Measurements from ENCODE around the gene PLXNB2. TPM values are rescaled to one million over a fixed set of nuclear protein-coding genes. Genes with fewer than 3 reads are reported as not detected.

PLXNB2 gene
- total RNA-seq, 1 experiment from 2014 or later = 155 TPM

- Histone ChIP-seq H3K27me3 (replicated peaks; ENCODE audit: insufficient read depth, low read depth, low read length, poor library complexity) (no peaks in the 10 kb centered on the region), H3K36me3 (ENCODE audit: insufficient read depth, low read length, poor library complexity, severe bottlenecking) (no peaks in the 10 kb centered on the region), H3K27ac (ENCODE audit: low read depth, low read length, poor library complexity, severe bottlenecking) (no peak overlapping the region), H3K4me1 (ENCODE audit: insufficient read depth, low read length, poor library complexity, severe bottlenecking) (no peaks in the 10 kb centered on the region), H3K4me3 (ENCODE audit: low read depth, low read length, poor library complexity, severe bottlenecking) (no peak overlapping the region), H3K9me3 (ENCODE audit: low read depth, low read length, poor library complexity, severe bottlenecking) (no peaks in the 10 kb centered on the region)
- TF ChIP-seq EZH2 (IDR thresholded peaks at IDR 0.05; ENCODE audit: borderline replicate concordance, low read depth, low read length, poor library complexity, severe bottlenecking) (no peak), CTCF (conservative IDR thresholded peaks at IDR 0.05; ENCODE audit: low read depth, low read length) (no peak)
- intact Hi-C loops (cut with micrococcal nuclease; ENCODE audit: unreplicated experiment) = no loop called here
- ChIA-PET CTCF (no interaction called here), POLR2A (ENCODE audit: low non-redundant PET) (interaction anchor here (0.5 kb wide), 1 partner anchor 116 kb away, joined by 4 read pairs; no protein-coding TSS in a partner anchor)
- no TSS peak for BruUV-seq (replicated peaks)
- DNase-seq (ENCODE audit: low spot score) = no peak
Measured at GRCh38 chr22:50314455-50315288, 7.2 kb upstream of the PLXNB2 start.

- no peak for DNase-seq (ENCODE audit: low spot score)
- H3K36me3 ChIP-seq (ENCODE audit: insufficient read depth, low read length, poor library complexity, severe bottlenecking) = no peaks in the 10 kb centered on the region
- H3K27me3 ChIP-seq (replicated peaks; ENCODE audit: insufficient read depth, low read depth, low read length, poor library complexity) = no peaks in the 10 kb centered on the region
- H3K4me3 ChIP-seq (ENCODE audit: low read depth, low read length, poor library complexity, severe bottlenecking) = no peak overlapping the region
- no peaks in the 10 kb centered on the region for H3K9me3 ChIP-seq (ENCODE audit: low read depth, low read length, poor library complexity, severe bottlenecking)
- ChIA-PET CTCF (no interaction called here), POLR2A (ENCODE audit: low non-redundant PET) (no interaction called here)
- intact Hi-C loops (cut with micrococcal nuclease; ENCODE audit: unreplicated experiment) = no loop called here
- peaks cover under 1% of the 10 kb centered on the region for H3K4me1 ChIP-seq (ENCODE audit: insufficient read depth, low read length, poor library complexity, severe bottlenecking)
- BruUV-seq (replicated peaks) = no TSS peak
- H3K27ac ChIP-seq (ENCODE audit: low read depth, low read length, poor library complexity, severe bottlenecking) = no peak overlapping the region
- TF ChIP-seq CTCF (conservative IDR thresholded peaks at IDR 0.05; ENCODE audit: low read depth, low read length) (no peak), EZH2 (IDR thresholded peaks at IDR 0.05; ENCODE audit: borderline replicate concordance, low read depth, low read length, poor library complexity, severe bottlenecking) (no peak)
Measured at GRCh38 chr22:50314081-50314454, 6.6 kb upstream of the PLXNB2 start.

DNA sequence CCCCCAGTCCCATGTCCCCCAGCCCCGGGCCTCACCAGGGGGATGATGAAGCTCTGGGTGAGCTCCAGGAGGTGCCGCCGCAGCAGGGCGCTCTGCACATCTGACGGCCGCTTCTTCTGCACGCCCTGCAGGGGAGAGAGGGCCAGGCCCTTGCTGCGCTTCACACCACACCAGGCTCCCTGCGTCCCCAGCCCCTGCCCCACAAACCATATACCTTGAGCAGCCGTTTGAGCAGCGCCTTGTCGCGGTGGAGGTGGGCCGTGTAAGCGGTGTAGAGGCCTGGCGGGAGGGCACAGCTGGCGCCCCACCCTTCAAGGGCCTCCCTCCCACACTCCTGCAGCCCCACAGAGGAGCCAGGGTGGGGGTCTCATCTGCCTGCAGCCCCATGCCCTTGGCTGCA is 6.2 kb upstream of the PLXNB2 start:
- no TSS peak for BruUV-seq (replicated peaks)
- intact Hi-C loops (cut with micrococcal nuclease; ENCODE audit: unreplicated experiment) = no loop called here
- H3K4me1 ChIP-seq (ENCODE audit: insufficient read depth, low read length, poor library complexity, severe bottlenecking) = peaks cover 5% of the 10 kb centered on the region
- no peak overlapping the region for H3K27ac ChIP-seq (ENCODE audit: low read depth, low read length, poor library complexity, severe bottlenecking)
- no peaks in the 10 kb centered on the region for H3K9me3 ChIP-seq (ENCODE audit: low read depth, low read length, poor library complexity, severe bottlenecking)
- no peaks in the 10 kb centered on the region for H3K27me3 ChIP-seq (replicated peaks; ENCODE audit: insufficient read depth, low read depth, low read length, poor library complexity)
- TF ChIP-seq CTCF (conservative IDR thresholded peaks at IDR 0.05; ENCODE audit: low read depth, low read length) (no peak), EZH2 (IDR thresholded peaks at IDR 0.05; ENCODE audit: borderline replicate concordance, low read depth, low read length, poor library complexity, severe bottlenecking) (no peak)
- DNase-seq (ENCODE audit: low spot score) = no peak
- CTCF ChIA-PET = no interaction called here
- H3K4me3 ChIP-seq (ENCODE audit: low read depth, low read length, poor library complexity, severe bottlenecking) = no peak overlapping the region
- no peaks in the 10 kb centered on the region for H3K36me3 ChIP-seq (ENCODE audit: insufficient read depth, low read length, poor library complexity, severe bottlenecking)
- POLR2A ChIA-PET (ENCODE audit: low non-redundant PET) = no interaction called here

All from A673 (cell line).